ENCODE results near the gene EDEM1. TPM values are rescaled to one million over a fixed set of nuclear protein-coding genes. Genes with fewer than 3 reads are reported as not detected.

The EDEM1 gene
- total RNA-seq, 1 experiment from 2014 or later = 22.4 TPM

DNA sequence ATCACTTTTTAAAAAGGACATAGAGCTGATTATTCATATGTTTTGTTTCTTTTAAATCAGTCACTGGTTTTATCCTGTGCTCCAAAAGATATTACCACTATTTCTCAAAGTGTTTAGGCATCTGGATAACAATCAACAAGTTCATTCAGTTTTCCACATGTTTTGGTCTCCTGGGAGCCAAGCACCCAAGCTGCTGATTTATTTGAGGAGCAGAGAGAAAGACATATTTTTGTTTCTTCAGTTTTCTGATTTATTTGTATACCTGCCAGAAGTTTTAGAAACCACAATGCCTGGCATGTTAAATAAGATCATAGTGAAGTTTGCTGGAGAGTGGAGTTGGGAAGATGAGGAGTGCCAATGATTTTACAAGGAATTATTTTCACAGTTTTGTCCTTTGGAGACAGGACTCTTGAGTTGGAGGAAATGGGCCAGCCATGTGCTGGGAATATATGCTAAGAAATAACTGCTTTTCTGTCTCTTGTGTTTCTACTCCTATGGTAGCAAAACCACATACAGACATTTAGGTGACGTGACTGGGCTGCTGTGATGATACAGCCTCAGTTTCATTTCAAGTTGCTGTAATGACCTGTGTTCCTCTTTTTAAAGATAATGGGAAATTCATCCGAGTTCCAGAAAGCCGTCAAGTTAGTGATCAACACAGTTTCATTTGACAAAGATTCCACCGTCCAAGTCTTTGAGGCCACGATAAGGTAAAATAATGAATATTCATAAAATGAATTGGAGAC is 11.7 kb downstream of the EDEM1 start (continued):
- no peak for TF ChIP-seq NR1H2 (CRISPR knock-in tag; IDR thresholded peaks at IDR 0.05)

DNA sequence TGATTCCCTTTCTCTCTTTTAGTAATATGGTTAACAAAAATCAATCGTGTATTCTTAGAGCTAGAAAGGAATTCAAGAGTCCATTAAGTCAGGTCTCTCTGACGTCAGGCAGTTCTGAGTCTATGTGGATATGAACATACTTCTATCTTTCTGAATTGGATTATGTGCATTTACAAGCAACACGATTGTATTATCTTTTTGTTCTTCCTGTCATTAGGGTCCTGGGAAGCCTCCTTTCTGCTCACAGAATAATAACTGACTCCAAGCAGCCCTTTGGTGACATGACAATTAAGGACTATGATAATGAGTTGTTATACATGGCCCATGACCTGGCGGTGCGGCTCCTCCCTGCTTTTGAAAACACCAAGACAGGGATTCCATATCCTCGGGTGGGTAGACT is 14.0 kb downstream of the EDEM1 start:
- CTCF ChIA-PET = no interaction called here
- H3K27ac Mint-ChIP-seq = no peak overlapping the region
- DNase-seq (ENCODE audit: low spot score) (no peak), ATAC-seq (no peak)
- H3K36me3 Mint-ChIP-seq = peaks cover 62% of the 10 kb centered on the region
- H3K4me1 Mint-ChIP-seq = peaks cover 27% of the 10 kb centered on the region
- no peaks in the 10 kb centered on the region for H3K27me3 Mint-ChIP-seq (ENCODE audit: low read depth)
- H3K4me3 Mint-ChIP-seq = no peak overlapping the region
- H3K9me3 Mint-ChIP-seq = no peaks in the 10 kb centered on the region
- POLR2A ChIA-PET = no interaction called here
- TF ChIP-seq KAT7 (CRISPR knock-in tag; IDR thresholded peaks at IDR 0.05; ENCODE audit: borderline replicate concordance) = no peak
- TF ChIP-seq, protein P1, sequence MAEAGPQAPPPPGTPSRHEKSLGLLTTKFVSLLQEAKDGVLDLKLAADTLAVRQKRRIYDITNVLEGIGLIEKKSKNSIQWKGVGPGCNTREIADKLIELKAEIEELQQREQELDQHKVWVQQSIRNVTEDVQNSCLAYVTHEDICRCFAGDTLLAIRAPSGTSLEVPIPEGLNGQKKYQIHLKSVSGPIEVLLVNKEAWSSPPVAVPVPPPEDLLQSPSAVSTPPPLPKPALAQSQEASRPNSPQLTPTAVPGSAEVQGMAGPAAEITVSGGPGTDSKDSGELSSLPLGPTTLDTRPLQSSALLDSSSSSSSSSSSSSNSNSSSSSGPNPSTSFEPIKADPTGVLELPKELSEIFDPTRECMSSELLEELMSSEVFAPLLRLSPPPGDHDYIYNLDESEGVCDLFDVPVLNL (CRISPR knock-in tag; IDR thresholded peaks at IDR 0.05; ENCODE audit: borderline replicate concordance, low read depth) = no peak
- no peak for TF ChIP-seq EMX1 (CRISPR knock-in tag; IDR thresholded peaks at IDR 0.05)
- no peak for TF ChIP-seq CBFB (CRISPR knock-in tag; IDR thresholded peaks at IDR 0.05; ENCODE audit: low read depth)
- TF ChIP-seq, protein P2, sequence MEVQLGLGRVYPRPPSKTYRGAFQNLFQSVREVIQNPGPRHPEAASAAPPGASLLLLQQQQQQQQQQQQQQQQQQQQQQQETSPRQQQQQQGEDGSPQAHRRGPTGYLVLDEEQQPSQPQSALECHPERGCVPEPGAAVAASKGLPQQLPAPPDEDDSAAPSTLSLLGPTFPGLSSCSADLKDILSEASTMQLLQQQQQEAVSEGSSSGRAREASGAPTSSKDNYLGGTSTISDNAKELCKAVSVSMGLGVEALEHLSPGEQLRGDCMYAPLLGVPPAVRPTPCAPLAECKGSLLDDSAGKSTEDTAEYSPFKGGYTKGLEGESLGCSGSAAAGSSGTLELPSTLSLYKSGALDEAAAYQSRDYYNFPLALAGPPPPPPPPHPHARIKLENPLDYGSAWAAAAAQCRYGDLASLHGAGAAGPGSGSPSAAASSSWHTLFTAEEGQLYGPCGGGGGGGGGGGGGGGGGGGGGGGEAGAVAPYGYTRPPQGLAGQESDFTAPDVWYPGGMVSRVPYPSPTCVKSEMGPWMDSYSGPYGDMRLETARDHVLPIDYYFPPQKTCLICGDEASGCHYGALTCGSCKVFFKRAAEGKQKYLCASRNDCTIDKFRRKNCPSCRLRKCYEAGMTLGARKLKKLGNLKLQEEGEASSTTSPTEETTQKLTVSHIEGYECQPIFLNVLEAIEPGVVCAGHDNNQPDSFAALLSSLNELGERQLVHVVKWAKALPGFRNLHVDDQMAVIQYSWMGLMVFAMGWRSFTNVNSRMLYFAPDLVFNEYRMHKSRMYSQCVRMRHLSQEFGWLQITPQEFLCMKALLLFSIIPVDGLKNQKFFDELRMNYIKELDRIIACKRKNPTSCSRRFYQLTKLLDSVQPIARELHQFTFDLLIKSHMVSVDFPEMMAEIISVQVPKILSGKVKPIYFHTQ (CRISPR knock-in tag; IDR thresholded peaks at IDR 0.05) = no peak
- TF ChIP-seq NFYB (CRISPR knock-in tag; conservative IDR thresholded peaks at IDR 0.05; ENCODE audit: low read depth) = no peak
- TF ChIP-seq, protein P3, sequence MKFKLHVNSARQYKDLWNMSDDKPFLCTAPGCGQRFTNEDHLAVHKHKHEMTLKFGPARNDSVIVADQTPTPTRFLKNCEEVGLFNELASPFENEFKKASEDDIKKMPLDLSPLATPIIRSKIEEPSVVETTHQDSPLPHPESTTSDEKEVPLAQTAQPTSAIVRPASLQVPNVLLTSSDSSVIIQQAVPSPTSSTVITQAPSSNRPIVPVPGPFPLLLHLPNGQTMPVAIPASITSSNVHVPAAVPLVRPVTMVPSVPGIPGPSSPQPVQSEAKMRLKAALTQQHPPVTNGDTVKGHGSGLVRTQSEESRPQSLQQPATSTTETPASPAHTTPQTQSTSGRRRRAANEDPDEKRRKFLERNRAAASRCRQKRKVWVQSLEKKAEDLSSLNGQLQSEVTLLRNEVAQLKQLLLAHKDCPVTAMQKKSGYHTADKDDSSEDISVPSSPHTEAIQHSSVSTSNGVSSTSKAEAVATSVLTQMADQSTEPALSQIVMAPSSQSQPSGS (CRISPR knock-in tag; IDR thresholded peaks at IDR 0.05; ENCODE audit: borderline replicate concordance, low read depth) = no peak
- TF ChIP-seq, protein P4, sequence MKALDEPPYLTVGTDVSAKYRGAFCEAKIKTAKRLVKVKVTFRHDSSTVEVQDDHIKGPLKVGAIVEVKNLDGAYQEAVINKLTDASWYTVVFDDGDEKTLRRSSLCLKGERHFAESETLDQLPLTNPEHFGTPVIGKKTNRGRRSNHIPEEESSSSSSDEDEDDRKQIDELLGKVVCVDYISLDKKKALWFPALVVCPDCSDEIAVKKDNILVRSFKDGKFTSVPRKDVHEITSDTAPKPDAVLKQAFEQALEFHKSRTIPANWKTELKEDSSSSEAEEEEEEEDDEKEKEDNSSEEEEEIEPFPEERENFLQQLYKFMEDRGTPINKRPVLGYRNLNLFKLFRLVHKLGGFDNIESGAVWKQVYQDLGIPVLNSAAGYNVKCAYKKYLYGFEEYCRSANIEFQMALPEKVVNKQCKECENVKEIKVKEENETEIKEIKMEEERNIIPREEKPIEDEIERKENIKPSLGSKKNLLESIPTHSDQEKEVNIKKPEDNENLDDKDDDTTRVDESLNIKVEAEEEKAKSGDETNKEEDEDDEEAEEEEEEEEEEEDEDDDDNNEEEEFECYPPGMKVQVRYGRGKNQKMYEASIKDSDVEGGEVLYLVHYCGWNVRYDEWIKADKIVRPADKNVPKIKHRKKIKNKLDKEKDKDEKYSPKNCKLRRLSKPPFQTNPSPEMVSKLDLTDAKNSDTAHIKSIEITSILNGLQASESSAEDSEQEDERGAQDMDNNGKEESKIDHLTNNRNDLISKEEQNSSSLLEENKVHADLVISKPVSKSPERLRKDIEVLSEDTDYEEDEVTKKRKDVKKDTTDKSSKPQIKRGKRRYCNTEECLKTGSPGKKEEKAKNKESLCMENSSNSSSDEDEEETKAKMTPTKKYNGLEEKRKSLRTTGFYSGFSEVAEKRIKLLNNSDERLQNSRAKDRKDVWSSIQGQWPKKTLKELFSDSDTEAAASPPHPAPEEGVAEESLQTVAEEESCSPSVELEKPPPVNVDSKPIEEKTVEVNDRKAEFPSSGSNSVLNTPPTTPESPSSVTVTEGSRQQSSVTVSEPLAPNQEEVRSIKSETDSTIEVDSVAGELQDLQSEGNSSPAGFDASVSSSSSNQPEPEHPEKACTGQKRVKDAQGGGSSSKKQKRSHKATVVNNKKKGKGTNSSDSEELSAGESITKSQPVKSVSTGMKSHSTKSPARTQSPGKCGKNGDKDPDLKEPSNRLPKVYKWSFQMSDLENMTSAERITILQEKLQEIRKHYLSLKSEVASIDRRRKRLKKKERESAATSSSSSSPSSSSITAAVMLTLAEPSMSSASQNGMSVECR (CRISPR knock-in tag; IDR thresholded peaks at IDR 0.05; ENCODE audit: borderline replicate concordance) = no peak
- TF ChIP-seq NR2C2 (CRISPR knock-in tag; IDR thresholded peaks at IDR 0.05) = no peak
- TF ChIP-seq, protein P5, sequence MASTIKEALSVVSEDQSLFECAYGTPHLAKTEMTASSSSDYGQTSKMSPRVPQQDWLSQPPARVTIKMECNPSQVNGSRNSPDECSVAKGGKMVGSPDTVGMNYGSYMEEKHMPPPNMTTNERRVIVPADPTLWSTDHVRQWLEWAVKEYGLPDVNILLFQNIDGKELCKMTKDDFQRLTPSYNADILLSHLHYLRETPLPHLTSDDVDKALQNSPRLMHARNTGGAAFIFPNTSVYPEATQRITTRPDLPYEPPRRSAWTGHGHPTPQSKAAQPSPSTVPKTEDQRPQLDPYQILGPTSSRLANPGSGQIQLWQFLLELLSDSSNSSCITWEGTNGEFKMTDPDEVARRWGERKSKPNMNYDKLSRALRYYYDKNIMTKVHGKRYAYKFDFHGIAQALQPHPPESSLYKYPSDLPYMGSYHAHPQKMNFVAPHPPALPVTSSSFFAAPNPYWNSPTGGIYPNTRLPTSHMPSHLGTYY (CRISPR knock-in tag; IDR thresholded peaks at IDR 0.05) = no peak

All from WTC11 (cell line).